CD8-positive, alpha-beta memory T cell (primary cell): ENCODE measurements around the gene SLC10A7. TPM values are rescaled to one million over a fixed set of nuclear protein-coding genes. Genes with fewer than 3 reads are reported as not detected.

ENCODE experiments used
- CTCF ChIA-PET: fragments of 350-600 bp; sonication (Branson Sonifier 250); formaldehyde crosslinking; loops from one replicate; lab custom pipeline; 2021; ENCODE audit warnings: antibody characterized with exemption; lab: Charles Lee
- POLR2A ChIA-PET: fragments of 350-600 bp; sonication (Branson Sonifier 250); formaldehyde crosslinking; loops from one replicate; lab custom pipeline; 2021; ENCODE audit warnings: antibody characterized with exemption; lab: Charles Lee
- DNase-seq, 5 donors: peaks; one replicate each; pipeline versions ENCODE4 v3.0.0 to v3.0.0-alpha.2; 2020 to 2022; ENCODE audit warnings: mixed read lengths in 1 of 5
- H3K27ac ChIP-seq: one replicate; pipeline ENCODE4 v1.7.0; 2013; ENCODE audit warnings: low read depth, mild to moderate bottlenecking, low read length, moderate library complexity
- H3K27me3 ChIP-seq: 2 replicates; pipeline ENCODE4 v1.7.0; 2013; ENCODE audit warnings: low read length, mild to moderate bottlenecking; ENCODE audit not compliant: insufficient read depth, poor library complexity, severe bottlenecking
- H3K36me3 ChIP-seq: 2 replicates; pipeline ENCODE4 v1.7.0; 2013; ENCODE audit warnings: mild to moderate bottlenecking, low read length, moderate library complexity; ENCODE audit not compliant: insufficient read depth
- H3K4me1 ChIP-seq: 2 replicates; pipeline ENCODE4 v1.7.0; 2013; ENCODE audit warnings: mild to moderate bottlenecking, low read length, moderate library complexity; ENCODE audit not compliant: insufficient read depth
- H3K4me3 ChIP-seq: 2 replicates; pipeline ENCODE4 v1.7.0; 2013; ENCODE audit warnings: mild to moderate bottlenecking, low read length
- H3K9me3 ChIP-seq: 2 replicates; pipeline ENCODE4 v1.7.0; 2013; ENCODE audit warnings: mild to moderate bottlenecking, low read length
- H3K27ac Mint-ChIP-seq, 8 donors: one replicate each; pipeline ENCODE4 v1.8.0; 2020 to 2021; ENCODE audit warnings: mixed read lengths in 8 of 8, mild to moderate bottlenecking in 6 of 8, inconsistent platforms in 3 of 8, moderate library complexity in 3 of 8
- H3K27me3 Mint-ChIP-seq, 2 donors: one replicate each; pipeline ENCODE4 v1.8.0; 2020 to 2021; ENCODE audit warnings: mixed read lengths in 2 of 2, mild to moderate bottlenecking in 1 of 2, moderate library complexity in 1 of 2
- H3K36me3 Mint-ChIP-seq, 3 donors: one replicate each; pipeline ENCODE4 v1.8.0; 2020 to 2021; ENCODE audit warnings: mixed read lengths in 3 of 3, inconsistent platforms in 1 of 3, mild to moderate bottlenecking in 1 of 3
- H3K4me1 Mint-ChIP-seq, 3 donors: one replicate each; pipeline ENCODE4 v1.8.0; 2020 to 2021; ENCODE audit warnings: mixed read lengths in 3 of 3, inconsistent platforms in 1 of 3, mild to moderate bottlenecking in 1 of 3
- H3K4me3 Mint-ChIP-seq, 7 donors: one replicate each; pipeline ENCODE4 v1.8.0; 2020 to 2021; ENCODE audit warnings: mixed read lengths in 7 of 7, mild to moderate bottlenecking in 6 of 7, moderate library complexity in 4 of 7, inconsistent platforms in 2 of 7
- H3K9me3 Mint-ChIP-seq, 5 donors: one replicate each; pipeline ENCODE4 v1.8.0; 2020 to 2022; ENCODE audit warnings: mixed read lengths in 5 of 5, mild to moderate bottlenecking in 3 of 5, moderate library complexity in 2 of 5, inconsistent platforms in 1 of 5
- polyA plus RNA-seq: library from polyadenylated mRNA; unstranded; fragments of 300-500 nt; fragmentation: Illumina TruSeq; gene quantifications from one replicate; pipeline ENCODE4 v1.2.3, GENCODE V29; 2021
- total RNA-seq, 2 experiments: library from RNA; stranded (reverse); gene quantifications; one replicate each; pipeline ENCODE4 v1.2.3, GENCODE V29; 2021

SLC10A7 gene
- total and polyA plus RNA-seq, 3 experiments from 2014 or later = 9.0 to 15.7 (median 13.0) TPM

DNA sequence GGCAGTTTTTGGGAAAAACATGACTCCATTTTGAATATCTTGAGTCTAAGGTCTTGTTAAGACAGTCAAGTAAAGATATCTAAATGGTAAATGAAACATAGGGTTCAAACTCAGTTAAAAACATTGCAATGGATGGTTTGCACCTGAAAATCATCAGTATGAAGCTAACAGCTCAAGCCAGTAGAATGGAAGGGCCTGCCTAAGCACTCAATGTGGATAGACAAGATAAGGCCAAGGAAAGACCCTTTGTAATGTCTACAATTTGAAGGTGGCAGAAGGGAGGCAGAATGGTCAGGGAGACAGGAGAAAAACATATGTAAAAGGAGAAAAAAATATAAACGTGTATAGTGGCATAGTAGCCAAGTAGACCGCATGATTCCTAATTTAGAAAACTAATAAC, 229.2 kb downstream of the SLC10A7 start:
- no peak for DNase-seq
- no peaks in the 10 kb centered on the region for H3K9me3 Mint-ChIP-seq
- H3K36me3 Mint-ChIP-seq = peaks cover 25 to 31% (median 29%) of the 10 kb centered on the region in 3 donors
- no peak overlapping the region for H3K4me3 Mint-ChIP-seq
- CTCF ChIA-PET = no interaction called here
- no peaks in the 10 kb centered on the region for H3K36me3 ChIP-seq
- H3K27me3 Mint-ChIP-seq = no peaks in the 10 kb centered on the region
- H3K27ac Mint-ChIP-seq = no peak overlapping the region
- no peak overlapping the region for H3K4me3 ChIP-seq
- POLR2A ChIA-PET = no interaction called here
- no peak overlapping the region for H3K27ac ChIP-seq
- H3K4me1 ChIP-seq = no peaks in the 10 kb centered on the region
- no peaks in the 10 kb centered on the region for H3K4me1 Mint-ChIP-seq
- no peaks in the 10 kb centered on the region for H3K9me3 ChIP-seq
- no peaks in the 10 kb centered on the region for H3K27me3 ChIP-seq

GRCh38 chr4:146291313-146291712, 230.4 kb downstream of the SLC10A7 start:
- DNase-seq = no peak
- Histone ChIP-seq H3K27me3 (no peaks in the 10 kb centered on the region), H3K9me3 (no peaks in the 10 kb centered on the region), H3K4me1 (no peaks in the 10 kb centered on the region), H3K36me3 (no peaks in the 10 kb centered on the region), H3K27ac (no peak overlapping the region), H3K4me3 (no peak overlapping the region)
- no peaks in the 10 kb centered on the region for H3K9me3 Mint-ChIP-seq
- peaks cover 25 to 31% (median 29%) of the 10 kb centered on the region in 3 donors for H3K36me3 Mint-ChIP-seq
- H3K4me1 Mint-ChIP-seq = no peaks in the 10 kb centered on the region
- no peak overlapping the region for H3K4me3 Mint-ChIP-seq
- H3K27ac Mint-ChIP-seq = peak overlapping the region in 1 of 8 donors; percentile 55
- no peaks in the 10 kb centered on the region for H3K27me3 Mint-ChIP-seq
- ChIA-PET CTCF (no interaction called here), POLR2A (no interaction called here)

DNA sequence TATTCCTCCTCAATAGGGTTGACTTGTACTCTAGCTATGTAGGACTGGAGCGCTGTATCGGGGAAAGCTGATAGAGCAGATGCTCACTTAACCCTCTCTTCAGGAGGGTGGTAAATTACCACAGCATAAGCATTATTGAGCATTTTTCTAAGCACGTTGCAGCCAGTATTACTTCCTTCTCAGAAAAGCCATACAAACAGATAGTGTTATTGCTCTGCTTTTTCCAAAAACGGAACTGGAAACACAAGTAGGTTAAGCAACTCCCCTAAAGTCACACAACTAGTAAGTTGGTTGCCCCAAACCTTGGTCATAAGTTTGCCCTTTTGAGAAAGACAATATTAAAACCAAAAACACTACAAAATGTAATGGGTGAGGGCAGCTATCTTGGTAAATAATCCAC, 233.5 kb downstream of the SLC10A7 start:
- no peaks in the 10 kb centered on the region for H3K9me3 ChIP-seq
- H3K4me1 Mint-ChIP-seq = no peaks in the 10 kb centered on the region
- CTCF ChIA-PET = no interaction called here

DNA sequence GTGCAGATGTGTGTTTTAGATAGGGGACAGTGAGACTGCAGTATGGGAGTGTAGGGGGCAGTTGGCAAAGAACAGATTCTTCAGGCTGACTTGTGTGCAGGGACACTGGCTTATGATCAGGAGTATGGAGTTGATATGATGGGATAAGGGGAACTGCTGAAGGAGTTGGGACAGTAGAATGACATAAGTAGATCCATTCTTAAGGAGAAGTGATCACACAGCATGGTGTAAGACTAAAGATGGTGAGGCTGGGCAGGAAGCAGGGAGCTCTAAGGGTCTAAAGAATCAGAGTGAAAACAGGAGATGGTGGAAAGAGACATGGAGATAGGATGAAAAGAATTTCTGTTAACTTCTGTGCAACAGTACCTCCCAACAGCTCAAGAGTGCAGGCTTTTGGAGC, 236.7 kb downstream of the SLC10A7 start:
- POLR2A ChIA-PET = no interaction called here
- H3K27me3 ChIP-seq = no peaks in the 10 kb centered on the region
- Mint-ChIP-seq H3K4me1 (no peaks in the 10 kb centered on the region), H3K9me3 (no peaks in the 10 kb centered on the region), H3K27ac (no peak overlapping the region), H3K27me3 (no peaks in the 10 kb centered on the region), H3K36me3 (peaks cover 0 to 16% (median 12%) of the 10 kb centered on the region in 3 donors), H3K4me3 (no peak overlapping the region)
- no peaks in the 10 kb centered on the region for H3K4me1 ChIP-seq
- no peaks in the 10 kb centered on the region for H3K9me3 ChIP-seq
- H3K36me3 ChIP-seq = no peaks in the 10 kb centered on the region
- DNase-seq = no peak
- H3K27ac ChIP-seq = no peak overlapping the region
- CTCF ChIA-PET = no interaction called here
- no peak overlapping the region for H3K4me3 ChIP-seq

More for the DNA sequence above, 233.5 kb downstream of the SLC10A7 start:
- H3K27ac ChIP-seq = no peak overlapping the region
- Mint-ChIP-seq H3K27me3 (no peaks in the 10 kb centered on the region), H3K9me3 (no peaks in the 10 kb centered on the region), H3K4me3 (no peak overlapping the region), H3K36me3 (peaks cover 19 to 23% (median 22%) of the 10 kb centered on the region in 3 donors), H3K27ac (no peak overlapping the region)
- POLR2A ChIA-PET = no interaction called here
- H3K36me3 ChIP-seq = no peaks in the 10 kb centered on the region
- no peaks in the 10 kb centered on the region for H3K4me1 ChIP-seq
- no peak overlapping the region for H3K4me3 ChIP-seq
- no peak for DNase-seq
- H3K27me3 ChIP-seq = no peaks in the 10 kb centered on the region

DNA sequence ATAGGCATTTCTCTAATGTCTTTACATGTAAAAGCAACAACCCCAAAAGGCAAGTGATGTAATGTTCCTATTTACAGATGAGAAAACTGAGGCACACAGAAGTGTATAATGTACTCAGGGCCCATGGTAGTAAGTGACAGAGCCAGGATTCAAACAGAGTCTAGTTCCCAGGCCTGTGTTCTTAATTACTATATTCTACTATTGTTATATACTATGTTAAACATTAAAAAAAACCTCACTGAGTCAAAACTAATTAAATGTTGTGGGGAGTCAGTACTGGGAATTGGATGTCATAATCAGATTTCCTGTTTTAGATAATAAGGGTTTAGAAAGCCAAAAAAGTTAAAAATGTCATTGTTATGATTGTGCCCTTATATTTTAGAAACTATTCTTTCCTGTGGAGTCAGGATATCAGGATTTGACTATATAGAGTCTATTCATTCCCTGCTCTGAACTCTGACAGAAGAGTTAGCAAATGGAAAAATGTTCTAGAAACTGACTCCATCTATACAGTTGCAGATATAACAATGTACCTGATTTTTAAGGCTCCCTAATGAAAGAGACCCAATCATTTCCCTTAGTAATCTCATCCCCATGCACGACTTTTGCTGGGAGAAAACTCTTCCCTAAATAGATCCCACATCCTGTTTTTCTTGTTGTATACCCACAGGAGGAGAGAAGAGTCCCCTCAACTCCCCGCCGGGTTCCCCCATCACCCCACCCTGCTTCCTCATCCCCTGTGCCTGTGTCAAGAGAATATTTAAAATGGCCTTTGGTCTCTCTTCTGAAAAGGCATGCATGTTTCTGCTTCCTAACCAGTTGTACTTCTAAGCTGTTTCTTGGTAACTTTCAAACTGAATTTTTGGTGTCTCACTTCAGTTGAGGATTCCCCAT, 237.7 kb downstream of the SLC10A7 start:
- H3K4me1 Mint-ChIP-seq = no peaks in the 10 kb centered on the region
- H3K9me3 Mint-ChIP-seq = no peaks in the 10 kb centered on the region
- H3K27ac ChIP-seq = no peak overlapping the region
- H3K27ac Mint-ChIP-seq = no peak overlapping the region
- no peaks in the 10 kb centered on the region for H3K27me3 ChIP-seq
- H3K9me3 ChIP-seq = no peaks in the 10 kb centered on the region
- H3K4me1 ChIP-seq = no peaks in the 10 kb centered on the region
- ChIA-PET POLR2A (no interaction called here), CTCF (no interaction called here)
- H3K4me3 ChIP-seq = no peak overlapping the region
- H3K36me3 Mint-ChIP-seq = peaks cover 5 to 20% (median 12%) of the 10 kb centered on the region in 3 donors
- no peak overlapping the region for H3K4me3 Mint-ChIP-seq
- no peaks in the 10 kb centered on the region for H3K27me3 Mint-ChIP-seq
- no peak for DNase-seq
- H3K36me3 ChIP-seq = no peaks in the 10 kb centered on the region

DNA sequence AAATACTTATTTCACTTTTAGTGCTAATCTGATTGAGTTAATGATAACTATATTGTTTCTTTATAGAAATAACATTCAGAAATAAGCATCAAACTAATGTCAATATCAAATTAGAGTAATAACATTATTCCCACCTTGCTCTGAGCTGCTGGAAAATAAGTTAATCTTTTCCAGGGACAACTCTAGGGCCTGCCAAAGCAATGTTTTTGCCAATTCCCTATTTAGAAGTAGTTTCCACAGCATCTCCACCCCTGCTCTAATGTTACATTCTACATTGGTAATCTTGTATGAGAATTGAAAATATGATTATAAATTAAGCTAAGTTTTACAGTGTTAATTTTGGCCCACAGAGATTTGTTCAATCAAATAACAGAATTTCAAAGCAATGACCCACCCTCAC, 239.1 kb downstream of the SLC10A7 start:
- POLR2A ChIA-PET = no interaction called here

GRCh38 chr4:146278986-146279385, 242.8 kb downstream of the SLC10A7 start:
- Histone ChIP-seq H3K27ac (no peak overlapping the region), H3K9me3 (no peaks in the 10 kb centered on the region), H3K4me3 (no peak overlapping the region), H3K4me1 (no peaks in the 10 kb centered on the region), H3K27me3 (no peaks in the 10 kb centered on the region), H3K36me3 (no peaks in the 10 kb centered on the region)
- ChIA-PET POLR2A (no interaction called here), CTCF (no interaction called here)
- Mint-ChIP-seq H3K27me3 (no peaks in the 10 kb centered on the region), H3K4me1 (no peaks in the 10 kb centered on the region), H3K4me3 (no peak overlapping the region), H3K27ac (no peak overlapping the region), H3K9me3 (no peaks in the 10 kb centered on the region), H3K36me3 (peaks cover 11 to 22% (median 18%) of the 10 kb centered on the region in 3 donors)
- DNase-seq = no peak

More for the DNA sequence above, 239.1 kb downstream of the SLC10A7 start:
- no peak overlapping the region for H3K4me3 ChIP-seq
- no peaks in the 10 kb centered on the region for H3K4me1 ChIP-seq
- Mint-ChIP-seq H3K4me3 (no peak overlapping the region), H3K4me1 (no peaks in the 10 kb centered on the region), H3K27ac (no peak overlapping the region), H3K27me3 (no peaks in the 10 kb centered on the region), H3K36me3 (peaks cover 5 to 17% (median 8%) of the 10 kb centered on the region in 3 donors), H3K9me3 (no peaks in the 10 kb centered on the region)
- H3K36me3 ChIP-seq = no peaks in the 10 kb centered on the region
- no peak overlapping the region for H3K27ac ChIP-seq
- DNase-seq = no peak
- no peaks in the 10 kb centered on the region for H3K9me3 ChIP-seq
- CTCF ChIA-PET = no interaction called here
- H3K27me3 ChIP-seq = no peaks in the 10 kb centered on the region

DNA sequence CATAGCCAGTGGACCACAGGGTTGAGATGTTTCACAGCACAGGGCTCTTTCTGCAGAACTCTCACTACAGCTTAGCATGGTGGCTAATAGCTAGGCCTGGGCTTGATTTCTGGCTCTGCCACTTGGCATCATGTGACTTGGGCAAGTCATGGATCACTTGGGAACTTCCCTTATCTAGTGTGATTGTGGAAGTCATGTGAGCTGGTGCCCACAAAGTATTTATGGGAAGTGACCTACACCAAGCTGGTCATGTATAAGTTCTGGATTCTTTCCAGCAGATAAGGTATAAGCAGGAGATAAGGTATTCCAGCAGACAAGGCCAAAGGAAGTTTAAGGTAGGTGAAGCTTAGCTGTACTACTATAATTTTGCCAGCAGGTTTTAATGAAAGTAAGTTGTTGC, 246.4 kb downstream of the SLC10A7 start:
- no peak overlapping the region for H3K4me3 ChIP-seq
- CTCF ChIA-PET = no interaction called here
- Mint-ChIP-seq H3K27ac (no peak overlapping the region), H3K36me3 (peaks cover 9 to 28% (median 14%) of the 10 kb centered on the region in 3 donors), H3K4me3 (no peak overlapping the region), H3K9me3 (no peaks in the 10 kb centered on the region), H3K4me1 (no peaks in the 10 kb centered on the region), H3K27me3 (no peaks in the 10 kb centered on the region)
- no peaks in the 10 kb centered on the region for H3K9me3 ChIP-seq
- POLR2A ChIA-PET = no interaction called here
- no peaks in the 10 kb centered on the region for H3K36me3 ChIP-seq
- no peaks in the 10 kb centered on the region for H3K27me3 ChIP-seq
- no peak for DNase-seq
- H3K4me1 ChIP-seq = no peaks in the 10 kb centered on the region
- H3K27ac ChIP-seq = no peak overlapping the region
